CD14-positive monocyte (primary cell): ENCODE data around the gene SEC24A. TPM values are rescaled to one million over a fixed set of nuclear protein-coding genes. Genes with fewer than 3 reads are reported as not detected.

Experiments
- DNase-seq, 3 donors: peaks; one replicate each; pipeline ENCODE4 v3.0.0-alpha.2; 2011 to 2022
- H2AFZ ChIP-seq: 2 replicates; pipeline ENCODE4 v1.6.0; 2012; ENCODE audit warnings: mild to moderate bottlenecking, low read depth, low read length, inconsistent platforms; ENCODE audit not compliant: insufficient read depth, poor library complexity, severe bottlenecking
- H3K27ac ChIP-seq, 2 donors: 1 replicate in 1 of 2; 2 replicates in 1 of 2; pipeline ENCODE4 v1.5.1; 2012 to 2013; ENCODE audit warnings: low read length in 2 of 2, control low read depth in 1 of 2, inconsistent platforms in 1 of 2, low read depth in 1 of 2, mild to moderate bottlenecking in 1 of 2
- H3K27me3 ChIP-seq, 2 donors: one replicate each; pipeline versions ENCODE4 v1.6.0 to v1.6.1; 2011 to 2013; ENCODE audit warnings: low read length in 2 of 2; ENCODE audit not compliant: control insufficient read depth in 2 of 2, insufficient read depth in 2 of 2
- H3K36me3 ChIP-seq, 2 donors: replicated peaks in 1 of 2; 1 replicate in 1 of 2; 2 replicates in 1 of 2; pipeline versions ENCODE4 v1.5.1 to v1.6.1; 2012 to 2013; ENCODE audit warnings: low read length in 2 of 2, control low read depth in 1 of 2, inconsistent platforms in 1 of 2, mild to moderate bottlenecking in 1 of 2; ENCODE audit not compliant: insufficient read depth in 2 of 2, control insufficient read depth in 1 of 2
- H3K4me1 ChIP-seq, 2 donors: 1 replicate in 1 of 2; 2 replicates in 1 of 2; pipeline versions ENCODE4 v1.5.1 to v1.6.1; 2012 to 2013; ENCODE audit warnings: low read length in 2 of 2, control low read depth in 1 of 2, inconsistent platforms in 1 of 2, mild to moderate bottlenecking in 1 of 2, moderate library complexity in 1 of 2; ENCODE audit not compliant: insufficient read depth in 2 of 2, control insufficient read depth in 1 of 2
- H3K4me2 ChIP-seq: replicated peaks from 2 replicates; pipeline ENCODE3; 2012; ENCODE audit warnings: low read length, moderate library complexity, mild to moderate bottlenecking; ENCODE audit not compliant: poor library complexity, severe bottlenecking; ENCODE audit errors: extremely low read depth
- H3K4me3 ChIP-seq, 3 experiments: fragments of 200-600 bp in 1 of 3; sonication (generic) in 1 of 3; replicated peaks in 1 of 3; 1 replicate in 2 of 3; 2 replicates in 1 of 3; pipeline ENCODE4 v1.5.1; 2011 to 2013; ENCODE audit warnings: low read length in 3 of 3, mild to moderate bottlenecking in 3 of 3, control low read depth in 2 of 3, low read depth in 2 of 3, inconsistent platforms in 1 of 3, moderate library complexity in 1 of 3
- H3K79me2 ChIP-seq: 2 replicates; pipeline ENCODE4 v1.6.0; 2012; ENCODE audit warnings: mild to moderate bottlenecking, control low read depth, inconsistent platforms, low read length, moderate library complexity; ENCODE audit not compliant: insufficient read depth
- H3K9ac ChIP-seq: 2 replicates; pipeline ENCODE4 v1.6.0; 2017; ENCODE audit warnings: low read length, mild to moderate bottlenecking; ENCODE audit not compliant: insufficient read depth, poor library complexity, severe bottlenecking
- H3K9me3 ChIP-seq, 2 donors: replicated peaks in 1 of 2; 1 replicate in 1 of 2; 2 replicates in 1 of 2; pipeline versions ENCODE4 v1.5.1 to v1.6.1; 2012 to 2013; ENCODE audit warnings: low read length in 2 of 2, control low read depth in 1 of 2; ENCODE audit not compliant: control insufficient read depth in 1 of 2, insufficient read depth in 1 of 2
- H4K20me1 ChIP-seq: 2 replicates; pipeline ENCODE4 v1.6.0; 2012; ENCODE audit warnings: mild to moderate bottlenecking, low read length, control low read depth, moderate library complexity; ENCODE audit not compliant: insufficient read depth
- H3K27ac Mint-ChIP-seq, 7 donors: one replicate each; pipeline ENCODE4 v1.8.0; 2020; ENCODE audit warnings: mild to moderate bottlenecking in 7 of 7, mixed read lengths in 7 of 7, moderate library complexity in 6 of 7, inconsistent platforms in 2 of 7
- H3K27me3 Mint-ChIP-seq, 3 donors: one replicate each; pipeline ENCODE4 v1.8.0; 2021 to 2022; ENCODE audit warnings: low read depth in 3 of 3, mild to moderate bottlenecking in 3 of 3, mixed read lengths in 3 of 3, moderate library complexity in 3 of 3, inconsistent platforms in 1 of 3
- H3K36me3 Mint-ChIP-seq, 2 donors: one replicate each; pipeline ENCODE4 v1.8.0; 2020; ENCODE audit warnings: mixed read lengths in 2 of 2, inconsistent platforms in 1 of 2, mild to moderate bottlenecking in 1 of 2
- H3K4me1 Mint-ChIP-seq: one replicate; pipeline ENCODE4 v1.8.0; 2020; ENCODE audit warnings: mild to moderate bottlenecking, mixed read lengths
- H3K4me3 Mint-ChIP-seq, 2 donors: one replicate each; pipeline ENCODE4 v1.8.0; 2020; ENCODE audit warnings: mild to moderate bottlenecking in 2 of 2, mixed read lengths in 2 of 2, moderate library complexity in 1 of 2
- H3K9me3 Mint-ChIP-seq, 7 donors: one replicate each; pipeline ENCODE4 v1.8.0; 2020 to 2022; ENCODE audit warnings: mixed read lengths in 7 of 7, mild to moderate bottlenecking in 6 of 7, moderate library complexity in 6 of 7, inconsistent platforms in 2 of 7
- CTCF ChIP-seq: fragments of 200-600 bp; IDR thresholded peaks from one replicate; pipeline ENCODE4 v1.8.0; 2022; ENCODE audit warnings: antibody characterized with exemption, mild to moderate bottlenecking
- WGBS: methylation state at CpG from one replicate; pipeline ENCODE4 v1.1.5; 2013; ENCODE audit warnings: missing lambda C conversion rate; ENCODE audit not compliant: insufficient coverage; 5-methylcytosine and 5-hydroxymethylcytosine counted together
- intact Hi-C, 2 donors: fragments of 100-400 bp; cut with micrococcal nuclease; formaldehyde crosslinking; loops; one replicate each; pipeline versions ENCODE4 v1.15.0 to v1.15.1; 2023
- polyA plus RNA-seq, 3 donors: library from polyadenylated mRNA; depleted of rRNA in 1 of 3; unstranded in 2 of 3; stranded (reverse) in 1 of 3; fragments of 300-500 nt in 2 of 3; fragments of >200 nt in 1 of 3; fragmentation: Illumina TruSeq in 2 of 3; gene quantifications; 1 replicate in 2 of 3; 2 replicates in 1 of 3; pipeline ENCODE4 v1.2.3, GENCODE V29; 2012 to 2021

SEC24A gene
- polyA plus RNA-seq, 3 donors, result 4.9 to 8.5 (median 7.7) TPM

- Mint-ChIP-seq H3K9me3 (no peaks in the 10 kb centered on the region), H3K4me1 (no peaks in the 10 kb centered on the region), H3K27me3 (peaks cover 3 to 5% (median 3%) of the 10 kb centered on the region in 3 donors), H3K4me3 (no peak overlapping the region), H3K27ac (no peak overlapping the region), H3K36me3 (no peaks in the 10 kb centered on the region)
- no peak overlapping the region for H3K27ac ChIP-seq
- no peak overlapping the region for H3K4me3 ChIP-seq
- no peaks in the 10 kb centered on the region for H3K36me3 ChIP-seq
- WGBS, result 97% methylated on average over 5 of the region's 9 CpGs
- DNase-seq, result no peak
- H3K9ac ChIP-seq, result no peak overlapping the region
- intact Hi-C loops, result no loop called here
- H2AFZ ChIP-seq, result no peak overlapping the region
- TF ChIP-seq CTCF, result no peak
- H4K20me1 ChIP-seq, result no peaks in the 10 kb centered on the region
- no peak overlapping the region for H3K4me2 ChIP-seq
- no peaks in the 10 kb centered on the region for H3K9me3 ChIP-seq
- no peaks in the 10 kb centered on the region for H3K27me3 ChIP-seq
- peaks cover under 1 to 5% of the 10 kb centered on the region in 2 donors for H3K4me1 ChIP-seq
- peaks cover 4% of the 10 kb centered on the region for H3K79me2 ChIP-seq
These were observed 11.4 kb upstream of the SEC24A start for GRCh38 chr5:134637116-134637721.

- intact Hi-C loops, result no loop called here
- H3K9me3 Mint-ChIP-seq, result no peaks in the 10 kb centered on the region
- 92% methylated on average over 3 of the region's 4 CpGs for WGBS
These were observed 9.8 kb upstream of the SEC24A start for GRCh38 chr5:134638760-134639201.

More at GRCh38 chr5:134638760-134639201, 9.8 kb upstream of the SEC24A start:
- Histone ChIP-seq H2AFZ (no peak overlapping the region), H3K9me3 (no peaks in the 10 kb centered on the region), H3K4me3 (no peak overlapping the region), H3K9ac (no peak overlapping the region), H3K4me1 (no peaks in the 10 kb centered on the region), H3K27ac (no peak overlapping the region), H4K20me1 (no peaks in the 10 kb centered on the region), H3K36me3 (no peaks in the 10 kb centered on the region), H3K79me2 (no peaks in the 10 kb centered on the region), H3K27me3 (no peaks in the 10 kb centered on the region), H3K4me2 (no peak overlapping the region)
- no peak for TF ChIP-seq CTCF
- Mint-ChIP-seq H3K27ac (peak overlapping the region in 1 of 7 donors; percentile 25), H3K27me3 (peaks cover 3 to 5% (median 3%) of the 10 kb centered on the region in 3 donors), H3K36me3 (no peaks in the 10 kb centered on the region), H3K4me1 (no peaks in the 10 kb centered on the region), H3K4me3 (no peak overlapping the region)
- DNase-seq, result no peak
